Endodermal cell (in vitro differentiated cells): Measurements from ENCODE around the gene FCSK. TPM values are rescaled to one million over a fixed set of nuclear protein-coding genes. Genes with fewer than 3 reads are reported as not detected.

Experiments used
- DNase-seq: peaks from one replicate; pipeline ENCODE4 v3.0.0-alpha.2; 2017
- H3K27ac ChIP-seq: 2 replicates; pipeline ENCODE4 v1.5.1; 2013; ENCODE audit warnings: mild to moderate bottlenecking, low read depth, low read length, moderate library complexity
- H3K27me3 ChIP-seq: 2 replicates; pipeline ENCODE4 v1.6.1; 2013; ENCODE audit warnings: mild to moderate bottlenecking, low read length, moderate library complexity; ENCODE audit not compliant: insufficient read depth, control insufficient read depth, poor library complexity, severe bottlenecking
- H3K36me3 ChIP-seq: 2 replicates; pipeline ENCODE4 v1.7.0; 2013; ENCODE audit warnings: mild to moderate bottlenecking, low read length, moderate library complexity; ENCODE audit not compliant: control insufficient read depth, insufficient read depth
- H3K4me1 ChIP-seq: one replicate; pipeline ENCODE4 v1.7.0; 2013; ENCODE audit warnings: low read length; ENCODE audit not compliant: control insufficient read depth, insufficient read depth
- H3K4me3 ChIP-seq: 2 replicates; pipeline ENCODE4 v1.5.1; 2013; ENCODE audit warnings: mild to moderate bottlenecking, low read length, moderate library complexity
- H3K9ac ChIP-seq: 2 replicates; pipeline ENCODE4 v1.6.1; 2013; ENCODE audit warnings: mild to moderate bottlenecking, low read length, moderate library complexity; ENCODE audit not compliant: poor library complexity, severe bottlenecking; ENCODE audit errors: extremely low read depth
- H3K9me3 ChIP-seq: 2 replicates; pipeline ENCODE4 v1.6.1; 2013; ENCODE audit warnings: mild to moderate bottlenecking, low read length, moderate library complexity; ENCODE audit not compliant: control insufficient read depth
- H3K27ac Mint-ChIP-seq: 2 replicates; pipeline ENCODE4 v1.8.0; 2020; ENCODE audit warnings: mixed read lengths
- H3K27me3 Mint-ChIP-seq: 2 replicates; pipeline ENCODE4 v1.8.0; 2021; ENCODE audit warnings: mild to moderate bottlenecking, mixed read lengths; ENCODE audit not compliant: insufficient read depth
- H3K36me3 Mint-ChIP-seq: 2 replicates; pipeline ENCODE4 v1.8.0; 2020; ENCODE audit warnings: low read depth, mixed read lengths
- H3K4me1 Mint-ChIP-seq: 2 replicates; pipeline ENCODE4 v1.8.0; 2020; ENCODE audit warnings: mixed read lengths
- H3K4me3 Mint-ChIP-seq: 2 replicates; pipeline ENCODE4 v1.8.0; 2020; ENCODE audit warnings: mild to moderate bottlenecking, moderate library complexity, mixed read lengths
- H3K9me3 Mint-ChIP-seq: 2 replicates; pipeline ENCODE4 v1.8.0; 2020; ENCODE audit warnings: mild to moderate bottlenecking, mixed read lengths
- CTCF ChIP-seq: fragments of 200-600 bp; sonication (generic); conservative IDR thresholded peaks from 2 replicates; pipeline ENCODE4 v1.5.0; 2021; ENCODE audit warnings: antibody characterized with exemption, mild to moderate bottlenecking
- WGBS, 2 experiments: methylation state at CpG; one replicate each; pipeline versions ENCODE4 v1.1.5 to v1.1.7; 2013; ENCODE audit warnings: missing lambda C conversion rate in 2 of 2, mixed read lengths in 1 of 2; ENCODE audit not compliant: insufficient coverage in 1 of 2, insufficient read length in 1 of 2; 5-methylcytosine and 5-hydroxymethylcytosine counted together
- total RNA-seq, 2 donors: library from RNA; stranded (reverse); fragmentation: NEBNext Ultra II Directional in 1 of 2; extraction: Animal tissue kit (Norgen Biotek cat#: 25700) in 1 of 2; gene quantifications; 2 replicates in 1 of 2; 3 replicates in 1 of 2; pipeline ENCODE4 v1.2.1, GENCODE V29; 2021

Gene FCSK
- total RNA-seq, 2 donors from 2014 or later, result 18.7 to 19.5 TPM

DNA sequence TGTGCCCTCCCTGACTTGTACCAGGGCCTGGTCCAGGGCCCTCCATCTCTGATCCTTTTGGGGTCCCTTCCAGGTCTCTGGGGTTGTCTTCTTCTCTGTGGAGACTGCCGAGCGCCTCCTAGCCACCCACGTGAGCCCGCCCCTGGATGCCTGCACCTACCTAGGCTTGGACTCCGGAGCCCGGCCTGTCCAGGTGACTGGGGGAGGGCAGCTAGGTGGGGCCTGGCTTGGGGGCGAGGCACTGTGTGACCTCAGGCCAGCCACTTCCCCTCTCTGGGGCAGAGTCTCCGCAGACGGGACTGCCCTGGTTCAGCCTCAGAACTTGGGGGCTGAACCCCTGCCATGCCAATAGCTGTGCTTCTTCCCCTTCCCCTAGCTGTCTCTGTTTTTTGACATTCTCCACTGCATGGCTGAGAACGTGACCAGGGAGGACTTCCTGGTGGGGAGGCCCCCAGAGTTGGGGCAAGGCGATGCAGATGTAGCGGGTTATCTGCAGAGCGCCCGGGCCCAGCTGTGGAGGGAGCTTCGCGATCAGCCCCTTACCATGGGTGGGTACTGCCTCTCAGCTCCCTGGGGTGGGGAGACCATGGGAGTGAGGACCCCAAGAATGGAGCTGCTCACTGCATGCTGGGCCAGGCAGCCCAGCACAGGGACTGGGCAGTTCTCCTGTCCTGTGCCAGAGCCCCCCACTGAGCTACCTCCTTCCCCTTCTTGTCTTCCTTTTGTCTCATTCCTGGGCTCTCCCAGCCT is 14.6 kb downstream of the FCSK start:
- H3K4me3 Mint-ChIP-seq, result no peak overlapping the region
- H3K4me1 Mint-ChIP-seq, result peaks cover 3% of the 10 kb centered on the region
- no peak for TF ChIP-seq CTCF
- H3K36me3 ChIP-seq, result peaks cover 3% of the 10 kb centered on the region
- no peaks in the 10 kb centered on the region for H3K4me1 ChIP-seq
- no peak overlapping the region for H3K27ac ChIP-seq
- H3K4me3 ChIP-seq, result no peak overlapping the region
- no peak for DNase-seq
- H3K36me3 Mint-ChIP-seq, result no peaks in the 10 kb centered on the region
- H3K27ac Mint-ChIP-seq, result no peak overlapping the region
- no peaks in the 10 kb centered on the region for H3K27me3 Mint-ChIP-seq
- H3K9me3 Mint-ChIP-seq, result no peaks in the 10 kb centered on the region
- 91 to 94% methylated on average over 4 to 16 of the region's 16 CpGs for WGBS, 2 experiments
- no peak overlapping the region for H3K9ac ChIP-seq
- H3K27me3 ChIP-seq, result no peaks in the 10 kb centered on the region
- H3K9me3 ChIP-seq, result no peaks in the 10 kb centered on the region

DNA sequence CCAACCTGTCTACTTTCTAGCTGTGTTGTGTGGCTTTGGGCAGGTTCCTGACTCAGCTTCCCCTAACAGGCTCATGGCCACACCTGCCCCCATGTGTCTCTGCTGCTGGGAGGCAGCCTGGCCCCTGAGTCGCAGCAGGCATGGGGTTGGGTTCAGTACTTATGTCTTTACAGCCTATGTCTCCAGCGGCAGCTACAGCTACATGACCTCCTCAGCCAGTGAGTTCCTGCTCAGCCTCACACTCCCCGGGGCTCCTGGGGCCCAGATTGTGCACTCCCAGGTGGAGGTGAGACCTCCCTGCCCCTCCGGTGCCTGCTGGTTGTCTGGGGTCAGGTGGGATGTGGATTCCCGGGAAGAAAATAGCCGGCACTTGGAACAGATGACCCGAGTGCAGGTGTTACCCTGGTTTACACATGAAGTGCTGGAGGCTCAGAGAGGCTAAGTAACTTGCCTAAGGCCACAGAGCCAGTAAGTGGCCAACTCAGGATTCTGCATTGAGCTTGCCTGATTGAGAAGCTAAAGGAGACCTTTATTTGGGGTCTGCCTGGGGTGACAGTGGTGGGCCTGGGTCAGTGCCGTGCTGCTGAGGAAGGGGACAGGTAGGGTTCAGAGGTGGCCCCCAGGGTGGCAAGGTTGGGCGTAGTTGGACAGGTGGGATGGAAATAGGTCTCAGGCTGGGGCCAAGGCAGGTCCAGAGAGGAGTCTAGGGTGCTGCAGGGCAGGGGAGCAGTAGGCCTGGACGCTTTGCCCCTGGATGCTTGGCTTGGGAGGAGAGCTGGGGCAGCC is 15.9 kb downstream of the FCSK start:
- Mint-ChIP-seq H3K4me3 (no peak overlapping the region), H3K4me1 (peaks cover 3% of the 10 kb centered on the region), H3K36me3 (no peaks in the 10 kb centered on the region), H3K27me3 (no peaks in the 10 kb centered on the region), H3K9me3 (no peaks in the 10 kb centered on the region), H3K27ac (peak overlapping the region; percentile 85)
- TF ChIP-seq CTCF, result no peak
- no peak overlapping the region for H3K27ac ChIP-seq
- H3K4me3 ChIP-seq, result no peak overlapping the region
- H3K4me1 ChIP-seq, result no peaks in the 10 kb centered on the region
- no peaks in the 10 kb centered on the region for H3K27me3 ChIP-seq
- 88 to 93% methylated on average over 5 to 10 of the region's 10 CpGs for WGBS, 2 experiments
- H3K9ac ChIP-seq, result no peak overlapping the region
- DNase-seq, result no peak
- H3K9me3 ChIP-seq, result no peaks in the 10 kb centered on the region
- no peaks in the 10 kb centered on the region for H3K36me3 ChIP-seq

DNA sequence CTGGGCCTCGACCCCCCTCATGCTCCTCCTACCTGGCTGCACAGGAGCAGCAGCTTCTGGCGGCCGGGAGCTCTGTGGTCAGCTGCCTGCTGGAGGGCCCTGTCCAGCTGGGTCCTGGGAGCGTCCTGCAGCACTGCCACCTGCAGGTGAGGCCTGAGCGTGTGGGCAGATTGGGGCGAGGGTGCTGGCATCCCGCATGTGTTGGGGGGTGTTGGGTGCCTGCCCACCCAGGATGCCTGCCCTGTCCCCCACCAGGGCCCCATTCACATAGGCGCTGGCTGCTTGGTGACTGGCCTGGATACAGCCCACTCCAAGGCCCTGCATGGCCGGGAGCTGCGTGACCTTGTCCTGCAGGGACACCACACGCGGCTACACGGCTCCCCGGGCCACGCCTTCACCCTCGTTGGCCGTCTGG is 16.5 kb downstream of the FCSK start:
- Mint-ChIP-seq H3K9me3 (no peaks in the 10 kb centered on the region), H3K27ac (peak overlapping the region; percentile 85), H3K4me3 (no peak overlapping the region), H3K27me3 (no peaks in the 10 kb centered on the region), H3K4me1 (peaks cover 3% of the 10 kb centered on the region), H3K36me3 (no peaks in the 10 kb centered on the region)
- no peaks in the 10 kb centered on the region for H3K36me3 ChIP-seq
- DNase-seq, result peak; percentile 87
- peak; percentile 80 for TF ChIP-seq CTCF
- H3K4me1 ChIP-seq, result no peaks in the 10 kb centered on the region
- H3K27me3 ChIP-seq, result no peaks in the 10 kb centered on the region
- WGBS, 2 experiments, result 72 to 92% methylated on average over 9 to 17 of the region's 17 CpGs
- no peak overlapping the region for H3K27ac ChIP-seq
- no peaks in the 10 kb centered on the region for H3K9me3 ChIP-seq
- no peak overlapping the region for H3K4me3 ChIP-seq
- H3K9ac ChIP-seq, result no peak overlapping the region
